NCI-H774 (cell line): Measurements from ENCODE around the gene CCDC138.

Source experiments
- DNase-seq: peaks from one replicate; lab custom pipeline; 2025; lab: John Stamatoyannopoulos, UW

The CCDC138 gene

DNA sequence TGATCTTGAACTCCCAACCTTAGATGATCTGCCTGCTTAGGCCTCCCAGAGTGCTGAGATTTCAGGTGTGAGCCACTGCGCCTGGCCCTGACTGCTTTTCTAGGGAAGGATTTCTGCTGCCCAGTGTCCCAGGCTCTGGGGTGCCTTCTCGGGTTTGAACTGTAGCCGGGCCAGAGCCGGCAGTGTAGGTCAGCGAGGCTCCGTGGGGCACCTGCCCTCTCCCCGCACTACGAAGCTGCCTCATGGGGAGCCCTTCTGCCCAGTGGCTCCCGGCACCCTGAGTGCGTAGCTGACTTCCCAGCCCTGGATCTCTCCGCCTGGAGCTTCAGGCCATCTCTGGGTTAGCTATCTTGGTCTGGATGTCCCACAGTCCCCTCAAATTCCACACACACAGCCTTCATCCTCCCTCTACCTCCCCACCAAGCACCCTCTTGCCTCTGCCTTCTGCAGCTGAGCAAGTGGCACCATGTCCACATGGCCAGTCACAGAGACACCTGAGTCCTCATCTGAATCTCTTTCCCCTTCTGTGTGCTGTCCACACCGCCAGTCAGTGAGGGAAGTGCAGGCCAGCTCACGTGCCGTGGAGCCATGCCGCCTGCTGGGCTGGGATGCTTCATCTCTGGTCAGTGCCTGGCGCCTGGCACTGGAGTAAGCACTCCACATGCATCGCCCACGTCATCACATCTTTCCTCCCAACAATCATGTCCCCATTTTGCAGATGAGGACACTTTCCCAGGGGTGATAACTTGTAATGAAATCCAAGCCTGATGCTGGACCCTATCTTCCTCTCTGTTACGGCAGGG lies 133.2 kb downstream of the CCDC138 start:
- no peak for DNase-seq

GRCh38 chr2:108920686-108921085 lies 134.1 kb downstream of the CCDC138 start:
- DNase-seq, result no peak

DNA sequence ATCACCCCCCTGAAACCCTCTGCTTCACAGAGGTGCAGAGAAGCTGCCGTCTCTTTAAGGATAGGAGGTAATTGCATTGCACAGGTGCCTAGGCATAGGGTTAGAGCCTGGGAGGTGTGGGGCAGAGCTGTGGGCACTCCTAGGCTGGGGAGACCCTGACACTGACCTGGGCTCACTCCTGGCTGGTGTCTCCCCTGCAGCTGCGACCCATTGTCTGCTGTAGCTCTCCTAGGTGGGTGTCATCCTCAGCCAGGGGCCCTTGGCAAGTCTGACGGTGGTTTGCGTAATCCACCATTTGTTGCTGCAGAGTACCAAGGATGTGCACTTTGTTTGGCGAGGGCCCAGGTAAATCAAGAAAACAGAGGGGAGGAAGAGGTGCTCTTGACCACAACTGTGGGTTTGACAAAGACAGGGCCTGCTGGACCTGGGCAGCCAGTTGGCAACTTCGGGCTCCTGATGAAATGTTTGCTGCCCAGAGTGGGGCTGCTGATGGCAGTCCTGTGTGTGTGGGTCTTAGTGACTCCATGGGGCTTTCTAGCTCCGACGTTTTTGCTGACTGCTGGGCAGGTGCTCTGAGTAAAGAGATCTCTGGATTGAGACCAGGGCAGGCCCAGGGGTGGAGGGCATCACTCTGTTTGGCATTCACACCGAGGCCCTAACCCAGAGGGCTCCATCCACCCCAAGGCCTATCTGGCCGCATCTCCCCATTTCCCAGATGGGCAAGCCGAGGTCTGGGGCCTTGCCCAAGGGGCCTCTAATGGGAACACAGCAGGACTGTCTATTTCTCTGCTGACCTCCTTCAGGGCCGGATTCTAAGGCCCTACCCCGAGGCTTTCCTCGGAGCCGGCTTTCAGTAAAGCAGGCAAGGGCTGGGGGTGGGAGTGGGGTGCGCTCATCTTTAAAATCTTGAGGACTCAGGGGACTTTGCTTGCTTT lies 134.8 kb downstream of the CCDC138 start:
- DNase-seq, result no peak

GRCh38 chr2:108922141-108922915 lies 135.8 kb downstream of the CCDC138 start:
- no peak for DNase-seq

DNA sequence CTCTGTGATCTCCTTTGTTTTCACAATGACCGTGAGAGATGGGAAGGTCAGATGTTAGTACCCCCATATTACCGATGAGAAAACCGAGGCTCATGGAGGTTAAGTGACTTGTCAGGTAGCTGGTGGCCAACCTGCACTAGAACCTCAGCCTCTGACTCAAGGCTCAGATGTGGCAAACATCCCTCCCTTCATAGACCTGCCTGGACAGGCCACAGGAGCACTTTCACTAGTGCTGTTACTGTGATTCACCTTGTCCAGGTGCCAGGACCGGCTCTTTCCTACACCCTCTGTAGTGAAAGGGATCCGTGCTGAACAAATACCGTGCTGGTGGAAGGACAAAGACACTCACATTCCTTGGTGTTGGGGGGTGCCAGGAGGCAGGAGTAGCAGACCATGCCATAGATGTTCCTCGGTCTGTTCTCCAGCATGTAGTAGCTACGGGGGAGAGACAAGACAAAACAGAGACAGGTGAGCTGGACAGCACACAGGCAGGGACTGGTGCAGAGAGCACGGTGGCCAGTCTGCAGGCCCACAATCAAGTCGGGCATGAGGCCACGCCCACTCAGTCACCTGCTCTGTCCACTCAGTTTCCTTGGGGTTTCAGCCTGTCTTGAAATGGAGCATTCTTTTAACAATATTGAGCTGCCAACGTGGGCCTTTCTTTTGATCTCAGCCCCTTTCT lies 136.6 kb downstream of the CCDC138 start:
- DNase-seq, result no peak

- no peak for DNase-seq
Measured at GRCh38 chr2:108923736-108924579, 137.4 kb downstream of the CCDC138 start.

DNA sequence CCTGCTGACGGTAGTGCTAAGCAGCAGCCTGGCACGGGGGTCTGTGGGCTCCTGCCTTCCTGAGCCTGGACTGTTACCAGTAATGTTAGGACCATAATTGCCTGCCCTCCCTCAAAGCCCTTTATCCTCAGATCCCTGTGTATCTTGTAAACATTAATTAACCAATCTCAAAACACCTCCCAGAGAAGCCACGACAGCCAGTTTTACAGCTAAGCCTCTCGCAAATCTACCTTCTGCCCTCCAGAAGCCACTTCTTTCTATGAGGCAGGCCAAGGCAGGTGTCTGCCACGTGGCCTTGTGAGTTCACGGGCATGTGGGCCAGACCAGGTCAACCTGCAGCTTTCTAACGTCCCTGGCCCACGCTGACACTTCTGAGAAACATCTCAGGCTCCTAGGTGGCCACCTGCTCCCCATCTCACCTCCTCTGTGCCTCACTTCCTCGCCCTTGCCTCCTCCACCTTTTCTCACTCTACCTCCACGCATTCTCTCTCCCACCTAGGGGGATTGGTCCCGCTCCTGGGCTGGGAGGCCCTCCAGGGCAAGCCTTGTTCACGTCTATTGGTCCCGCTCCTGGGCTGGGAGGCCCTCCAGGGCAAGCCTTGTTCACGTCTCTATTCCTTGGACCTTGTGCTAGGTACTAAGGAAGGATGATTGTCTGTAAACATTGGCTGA lies 138.1 kb downstream of the CCDC138 start:
- no peak for DNase-seq

- DNase-seq, result no peak
Measured at GRCh38 chr2:108925286-108925685, 138.7 kb downstream of the CCDC138 start.

DNA sequence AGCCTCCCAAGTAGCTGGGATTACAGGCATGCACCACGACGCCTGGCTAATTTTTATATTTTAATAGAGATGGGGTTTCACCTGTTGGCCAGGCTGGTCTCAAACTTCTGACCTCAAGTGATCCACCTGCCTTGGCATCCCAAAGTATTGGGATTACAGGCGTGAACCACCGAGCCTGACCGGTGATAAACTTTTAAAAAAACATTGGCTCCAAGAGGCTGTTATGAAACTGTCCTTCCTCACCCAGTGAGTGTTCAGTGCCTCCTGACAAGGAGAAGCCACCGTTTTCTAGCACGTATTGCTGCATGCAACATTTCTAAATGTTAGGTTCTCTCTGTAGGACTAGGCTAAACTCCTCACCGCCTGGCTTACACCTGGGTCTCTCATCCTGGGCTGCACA lies 139.2 kb downstream of the CCDC138 start:
- DNase-seq, result no peak
